SK-N-SH treated with all-trans-retinoic acid at 6 μM for 48 hours (cell line): Measurements from ENCODE around the gene G3BP2.

ENCODE experiments used
- CSDC2 ChIP-seq: fragments of 250-450 bp; sonication (Bioruptor Pico); IDR thresholded peaks from 2 replicates; pipeline ENCODE4 v1.5.0; 2020; ENCODE audit warnings: mild to moderate bottlenecking, moderate library complexity
- TCF4 ChIP-seq: fragments of 250-450 bp; sonication (Bioruptor Pico); IDR thresholded peaks from 2 replicates; pipeline ENCODE4 v1.8.0; 2021; ENCODE audit warnings: mild to moderate bottlenecking, moderate library complexity, borderline replicate concordance

DNA sequence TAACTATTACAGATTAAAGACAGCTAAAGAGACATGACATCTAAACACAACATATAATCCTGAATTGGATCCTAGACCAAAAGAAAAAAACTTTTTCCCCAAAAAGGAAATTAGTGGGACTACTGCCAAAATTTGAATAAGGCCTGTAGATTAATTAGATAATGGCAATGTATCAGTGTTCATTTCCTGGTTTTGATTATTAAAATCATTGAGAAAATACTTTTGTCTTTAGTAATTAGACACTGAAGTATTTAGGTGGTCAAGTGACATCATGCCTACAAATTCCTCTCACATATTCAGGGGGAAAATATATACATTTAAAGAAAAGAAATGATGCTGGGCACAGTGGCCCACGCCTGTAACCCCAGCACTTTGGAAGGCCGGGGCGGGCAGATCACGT, 40.8 kb upstream of the G3BP2 start:
- no peak for TF ChIP-seq CSDC2
- no peak for TF ChIP-seq TCF4 (CRISPR knock-in tag)
